Naive thymus-derived CD4-positive, alpha-beta T cell (primary cell): ENCODE results near the gene TTC6. TPM values are rescaled to one million over a fixed set of nuclear protein-coding genes. Genes with fewer than 3 reads are reported as not detected.
"Not testable (repeated sequence)": the region's sequence is repeated elsewhere in the genome, so short reads cannot be mapped to it uniquely, and the experiment has no call there.

Experiments used
- ATAC-seq: fragments of 150-1000 bp; cut with Tn5 transposase; 2 replicates; pipeline ENCODE4 v1.10.0; 2021; ENCODE audit warnings: mild to moderate bottlenecking, moderate library complexity
- CTCF ChIA-PET: fragments of 350-600 bp; sonication (Branson Sonifier 250); formaldehyde crosslinking; loops from one replicate; lab custom pipeline; 2021; ENCODE audit warnings: antibody characterized with exemption; lab: Charles Lee
- POLR2A ChIA-PET: fragments of 350-600 bp; sonication (Branson Sonifier 250); formaldehyde crosslinking; loops from one replicate; lab custom pipeline; 2021; ENCODE audit warnings: antibody characterized with exemption, inconsistent platforms; lab: Charles Lee
- DNase-seq, 9 donors: peaks; one replicate each; pipeline versions ENCODE4 v3.0.0 to v3.0.0-alpha.2; 2020 to 2022; ENCODE audit warnings: mixed read lengths in 1 of 9
- H3K27ac ChIP-seq: one replicate; pipeline ENCODE4 v1.7.0; 2013; ENCODE audit warnings: mild to moderate bottlenecking, low read depth, low read length, moderate library complexity
- H3K27me3 ChIP-seq, 2 donors: one replicate each; pipeline ENCODE4 v1.7.0; 2013; ENCODE audit warnings: low read length in 2 of 2, mild to moderate bottlenecking in 2 of 2, moderate library complexity in 2 of 2; ENCODE audit not compliant: control insufficient read depth in 2 of 2, insufficient read depth in 2 of 2
- H3K36me3 ChIP-seq, 3 experiments: 1 replicate in 2 of 3; 2 replicates in 1 of 3; pipeline ENCODE4 v1.7.0; 2013; ENCODE audit warnings: low read length in 3 of 3, mild to moderate bottlenecking in 3 of 3, moderate library complexity in 1 of 3; ENCODE audit not compliant: insufficient read depth in 3 of 3, control insufficient read depth in 2 of 3
- H3K4me1 ChIP-seq, 2 donors: one replicate each; pipeline ENCODE4 v1.7.0; 2013; ENCODE audit warnings: low read length in 2 of 2, mild to moderate bottlenecking in 2 of 2, moderate library complexity in 1 of 2; ENCODE audit not compliant: control insufficient read depth in 2 of 2, insufficient read depth in 2 of 2
- H3K4me3 ChIP-seq: 2 replicates; pipeline ENCODE4 v1.7.0; 2013; ENCODE audit warnings: mild to moderate bottlenecking, low read length
- H3K9me3 ChIP-seq, 3 experiments: 1 replicate in 2 of 3; 2 replicates in 1 of 3; pipeline ENCODE4 v1.7.0; 2013; ENCODE audit warnings: low read length in 3 of 3; ENCODE audit not compliant: control insufficient read depth in 2 of 3
- H3K27ac Mint-ChIP-seq, 9 donors: one replicate each; pipeline ENCODE4 v1.8.0; 2020 to 2022; ENCODE audit warnings: mixed read lengths in 9 of 9, mild to moderate bottlenecking in 8 of 9, moderate library complexity in 5 of 9, inconsistent platforms in 2 of 9
- H3K27me3 Mint-ChIP-seq, 5 donors: one replicate each; pipeline ENCODE4 v1.8.0; 2021 to 2022; ENCODE audit warnings: mixed read lengths in 5 of 5, mild to moderate bottlenecking in 1 of 5
- H3K36me3 Mint-ChIP-seq, 5 donors: one replicate each; pipeline ENCODE4 v1.8.0; 2020 to 2022; ENCODE audit warnings: mixed read lengths in 5 of 5, mild to moderate bottlenecking in 3 of 5, inconsistent platforms in 1 of 5
- H3K4me1 Mint-ChIP-seq, 7 donors: one replicate each; pipeline ENCODE4 v1.8.0; 2020 to 2022; ENCODE audit warnings: mixed read lengths in 7 of 7, mild to moderate bottlenecking in 3 of 7, inconsistent platforms in 1 of 7
- H3K4me3 Mint-ChIP-seq, 10 donors: one replicate each; pipeline ENCODE4 v1.8.0; 2020 to 2022; ENCODE audit warnings: mild to moderate bottlenecking in 10 of 10, mixed read lengths in 10 of 10, moderate library complexity in 6 of 10, inconsistent platforms in 2 of 10
- H3K9me3 Mint-ChIP-seq, 11 donors: one replicate each; pipeline ENCODE4 v1.8.0; 2020 to 2022; ENCODE audit warnings: mixed read lengths in 11 of 11, mild to moderate bottlenecking in 4 of 11, inconsistent platforms in 1 of 11, moderate library complexity in 1 of 11
- intact Hi-C, 2 donors: fragments of 100-400 bp; cut with micrococcal nuclease; formaldehyde crosslinking; loops; one replicate each; pipeline ENCODE4 v1.15.1; 2023
- polyA plus RNA-seq, 2 donors: library from polyadenylated mRNA; unstranded; fragments of 300-500 nt; fragmentation: Illumina TruSeq; gene quantifications; one replicate each; pipeline ENCODE4 v1.2.3, GENCODE V29; 2021
- total RNA-seq, 6 experiments: library from RNA in 5 of 6; stranded (reverse) in 5 of 6; gene quantifications; 1 replicate in 5 of 6; 2 replicates in 1 of 6; pipeline ENCODE4 v1.2.3 and lab custom pipeline; 2021 to 2026

The TTC6 gene
- total and polyA plus RNA-seq, 7 experiments from 2014 or later = not detected

GRCh38 chr14:37555596-37555995, 39.8 kb upstream of the TTC6 start:
- not testable (repeated sequence) for H3K4me1 Mint-ChIP-seq, H3K4me3 Mint-ChIP-seq

GRCh38 chr14:37558740-37559139, 36.7 kb upstream of the TTC6 start:
- H3K9me3 ChIP-seq = no peaks in the 10 kb centered on the region
- peaks cover 0 to 9% (median 4%) of the 10 kb centered on the region in 5 donors for H3K36me3 Mint-ChIP-seq
- H3K9me3 Mint-ChIP-seq = peaks cover 1 to 25% (median 15%) of the 10 kb centered on the region in 11 donors
- POLR2A ChIA-PET = no interaction called here
- CTCF ChIA-PET = no interaction called here
- H3K27me3 Mint-ChIP-seq = peaks cover 0 to under 1% (median 0%) of the 10 kb centered on the region in 5 donors
- intact Hi-C loops = no loop called here
- no peak overlapping the region for H3K4me3 Mint-ChIP-seq
- no peaks in the 10 kb centered on the region for H3K4me1 ChIP-seq
- H3K27ac Mint-ChIP-seq = no peak overlapping the region
- H3K27ac ChIP-seq = no peak overlapping the region
- ATAC-seq (no peak), DNase-seq (no peak)
- H3K4me1 Mint-ChIP-seq = no peaks in the 10 kb centered on the region
- no peak overlapping the region for H3K4me3 ChIP-seq
- no peaks in the 10 kb centered on the region for H3K36me3 ChIP-seq
- no peaks in the 10 kb centered on the region for H3K27me3 ChIP-seq

More at GRCh38 chr14:37555596-37555995, 39.8 kb upstream of the TTC6 start:
- H3K36me3 ChIP-seq, POLR2A ChIA-PET, H3K27me3 Mint-ChIP-seq, intact Hi-C loops, H3K9me3 ChIP-seq, H3K27ac Mint-ChIP-seq, H3K27me3 ChIP-seq, H3K4me3 ChIP-seq, H3K27ac ChIP-seq, CTCF ChIA-PET, ATAC-seq, H3K36me3 Mint-ChIP-seq, DNase-seq, H3K4me1 ChIP-seq: not testable (repeated sequence)
- peaks cover 3 to 37% (median 18%) of the 10 kb centered on the region in 11 donors for H3K9me3 Mint-ChIP-seq

GRCh38 chr14:37559386-37559785, 36.0 kb upstream of the TTC6 start:
- Histone ChIP-seq H3K27ac (no peak overlapping the region), H3K4me3 (no peak overlapping the region), H3K36me3 (no peaks in the 10 kb centered on the region), H3K27me3 (no peaks in the 10 kb centered on the region), H3K4me1 (no peaks in the 10 kb centered on the region), H3K9me3 (no peaks in the 10 kb centered on the region)
- Mint-ChIP-seq H3K27ac (no peak overlapping the region), H3K4me1 (no peaks in the 10 kb centered on the region), H3K4me3 (no peak overlapping the region), H3K27me3 (peaks cover 0 to 5% (median 0%) of the 10 kb centered on the region in 5 donors), H3K9me3 (peaks cover 1 to 19% (median 11%) of the 10 kb centered on the region in 11 donors), H3K36me3 (peaks cover 0 to 9% (median 4%) of the 10 kb centered on the region in 5 donors)
- DNase-seq (no peak), ATAC-seq (no peak)
- POLR2A ChIA-PET = no interaction called here
- CTCF ChIA-PET = no interaction called here
- intact Hi-C loops = no loop called here

- no peaks in the 10 kb centered on the region for H3K4me1 ChIP-seq
- H3K36me3 ChIP-seq = no peaks in the 10 kb centered on the region
- ATAC-seq (no peak), DNase-seq (no peak)
- H3K36me3 Mint-ChIP-seq = no peaks in the 10 kb centered on the region
- CTCF ChIA-PET = no interaction called here
- intact Hi-C loops = no loop called here
- POLR2A ChIA-PET = no interaction called here
- peaks cover 0 to 5% (median 0%) of the 10 kb centered on the region in 11 donors for H3K9me3 Mint-ChIP-seq
- no peaks in the 10 kb centered on the region for H3K9me3 ChIP-seq
- H3K27ac ChIP-seq = no peak overlapping the region
- H3K27me3 Mint-ChIP-seq = peaks cover 0 to 5% (median 0%) of the 10 kb centered on the region in 5 donors
- no peaks in the 10 kb centered on the region for H3K27me3 ChIP-seq
- H3K27ac Mint-ChIP-seq = no peak overlapping the region
- H3K4me3 Mint-ChIP-seq = no peak overlapping the region
- no peak overlapping the region for H3K4me3 ChIP-seq
- no peaks in the 10 kb centered on the region for H3K4me1 Mint-ChIP-seq
These were observed 32.2 kb upstream of the TTC6 start for GRCh38 chr14:37563189-37563588.

GRCh38 chr14:37565550-37565949, 29.9 kb upstream of the TTC6 start:
- Mint-ChIP-seq H3K4me3 (no peak overlapping the region), H3K27ac (no peak overlapping the region), H3K36me3 (no peaks in the 10 kb centered on the region), H3K27me3 (peaks cover 0 to 5% (median 0%) of the 10 kb centered on the region in 5 donors), H3K9me3 (peaks cover 0 to 5% (median 0%) of the 10 kb centered on the region in 11 donors), H3K4me1 (no peaks in the 10 kb centered on the region)
- Histone ChIP-seq H3K9me3 (no peaks in the 10 kb centered on the region), H3K36me3 (no peaks in the 10 kb centered on the region), H3K27me3 (no peaks in the 10 kb centered on the region), H3K27ac (no peak overlapping the region), H3K4me1 (no peaks in the 10 kb centered on the region), H3K4me3 (no peak overlapping the region)
- DNase-seq (no peak), ATAC-seq (no peak)
- intact Hi-C loops = no loop called here
- ChIA-PET CTCF (no interaction called here), POLR2A (no interaction called here)

- peaks cover 0 to 2% (median 0%) of the 10 kb centered on the region in 7 donors for H3K4me1 Mint-ChIP-seq
- ATAC-seq = no peak
- POLR2A ChIA-PET = no interaction called here
These were observed 28.5 kb upstream of the TTC6 start for GRCh38 chr14:37566811-37567371.

GRCh38 chr14:37569729-37570128, 25.7 kb upstream of the TTC6 start:
- no peaks in the 10 kb centered on the region for H3K27me3 ChIP-seq
- no peaks in the 10 kb centered on the region for H3K4me1 ChIP-seq
- Mint-ChIP-seq H3K4me1 (peaks cover 0 to 2% (median 0%) of the 10 kb centered on the region in 7 donors), H3K9me3 (peaks cover 0 to 25% (median 3%) of the 10 kb centered on the region in 11 donors), H3K36me3 (no peaks in the 10 kb centered on the region), H3K27me3 (peaks cover 0 to 17% (median 8%) of the 10 kb centered on the region in 5 donors), H3K4me3 (no peak overlapping the region), H3K27ac (no peak overlapping the region)
- no peak for DNase-seq
- intact Hi-C loops = loop anchor here in 1 of 2 donors (10.0 kb wide), 1 partner anchor 865 kb away; no protein-coding TSS in a partner anchor
- ChIA-PET CTCF (no interaction called here), POLR2A (no interaction called here)
- no peaks in the 10 kb centered on the region for H3K9me3 ChIP-seq
- H3K36me3 ChIP-seq = no peaks in the 10 kb centered on the region
- H3K4me3 ChIP-seq = no peak overlapping the region
- no peak for ATAC-seq
- no peak overlapping the region for H3K27ac ChIP-seq

More at GRCh38 chr14:37566811-37567371, 28.5 kb upstream of the TTC6 start:
- Mint-ChIP-seq H3K4me3 (no peak overlapping the region), H3K27ac (no peak overlapping the region), H3K27me3 (peaks cover 0 to 9% (median 4%) of the 10 kb centered on the region in 5 donors), H3K36me3 (no peaks in the 10 kb centered on the region), H3K9me3 (peaks cover 0 to 11% (median 0%) of the 10 kb centered on the region in 11 donors)
- Histone ChIP-seq H3K9me3 (no peaks in the 10 kb centered on the region), H3K27me3 (no peaks in the 10 kb centered on the region), H3K4me3 (no peak overlapping the region), H3K4me1 (no peaks in the 10 kb centered on the region), H3K36me3 (no peaks in the 10 kb centered on the region), H3K27ac (no peak overlapping the region)
- CTCF ChIA-PET = no interaction called here
- intact Hi-C loops = no loop called here
- DNase-seq = no peak
